ENCODE data around the gene CH25H. TPM values are rescaled to one million over a fixed set of nuclear protein-coding genes. Genes with fewer than 3 reads are reported as not detected.

CH25H gene
- total RNA-seq, 1 experiment from 2014 or later, result 1.0 TPM

- DNase-seq, result no peak
- H3K9me3 ChIP-seq (ENCODE audit: control insufficient read depth, low read depth, low read length), result peaks cover 9% of the 10 kb centered on the region
- no peak overlapping the region for H3K27ac ChIP-seq (ENCODE audit: insufficient read length, low read depth, low read length)
- H3K79me1 ChIP-seq (ENCODE audit: insufficient read depth, low read depth, low read length, poor library complexity, severe bottlenecking), result no peaks in the 10 kb centered on the region
- H3K27me3 ChIP-seq (ENCODE audit: insufficient read depth, low read length), result no peaks in the 10 kb centered on the region
- H4K91ac ChIP-seq (ENCODE audit: insufficient read length, low read depth, low read length), result no peak overlapping the region
- H3K36me3 Mint-ChIP-seq (ENCODE audit: insufficient read depth in 1 of 3, low read depth in 3 of 3), result peaks cover 2 to 25% (median 12%) of the 10 kb centered on the region in 3 experiments; a peak in 6 of 7 replicates
- no peaks in the 10 kb centered on the region; the same call in 1 of the 2 replicates for H3K79me2 ChIP-seq (ENCODE audit: insufficient read depth, low read length)
- H4K8ac ChIP-seq (replicated peaks; ENCODE audit: insufficient read length, low read depth, low read length), result no peak overlapping the region
- H3K4ac ChIP-seq (ENCODE audit: low read depth, low read length), result no peak overlapping the region
- H3K9me3 Mint-ChIP-seq, result peaks cover 27 to 28% of the 10 kb centered on the region in 2 experiments
- WGBS (ENCODE audit: extremely low coverage, insufficient read length, low lambda C conversion rate), result no CpG with 5 or more reads among the region's 2 CpGs
- no peak overlapping the region for H3K23ac ChIP-seq (ENCODE audit: insufficient read length, low read depth, low read length)
- no peak overlapping the region for H3K14ac ChIP-seq (ENCODE audit: insufficient read depth, low read length)
- no peak overlapping the region for H2BK15ac ChIP-seq (ENCODE audit: low read depth, low read length)
- H3K56ac ChIP-seq (ENCODE audit: insufficient read length, low read depth, low read length), result no peak overlapping the region
- H3K4me2 ChIP-seq (ENCODE audit: insufficient read depth, insufficient read length, low read length), result no peak overlapping the region
- peaks cover 9 to 11% of the 10 kb centered on the region in 2 experiments for H3K4me1 Mint-ChIP-seq
- peaks cover 6% of the 10 kb centered on the region for H3K23me2 ChIP-seq (ENCODE audit: insufficient read length, low read depth, low read length, poor library complexity, severe bottlenecking)
- no peak overlapping the region for H4K5ac ChIP-seq (ENCODE audit: insufficient read length, low read depth, low read length)
- H2AFZ ChIP-seq (ENCODE audit: low read length), result no peak overlapping the region
- H3K18ac ChIP-seq (ENCODE audit: insufficient read length, low read depth, low read length), result no peak overlapping the region
- H2BK120ac ChIP-seq (ENCODE audit: low read depth, low read length, poor library complexity, severe bottlenecking), result no peak overlapping the region
- H3K4me1 ChIP-seq (ENCODE audit: insufficient read depth, low read length), result no peaks in the 10 kb centered on the region
- no peak overlapping the region for H2AK5ac ChIP-seq (ENCODE audit: insufficient read length, low read length)
- no peak overlapping the region for H3K9ac ChIP-seq (ENCODE audit: extremely low read depth, insufficient read length, low read length)
- H3K4me3 Mint-ChIP-seq, result no peak overlapping the region
- no peaks in the 10 kb centered on the region for H4K20me1 ChIP-seq (ENCODE audit: control insufficient read depth, insufficient read depth, insufficient read length)
- no peak overlapping the region for H3K27ac Mint-ChIP-seq
- no peak overlapping the region for H2BK12ac ChIP-seq (ENCODE audit: insufficient read length, low read depth, low read length)
- no peak overlapping the region for H3T11ph ChIP-seq (ENCODE audit: low read length)
- H2BK20ac ChIP-seq (ENCODE audit: low read depth, low read length, poor library complexity, severe bottlenecking), result no peak overlapping the region
- peaks cover 6% of the 10 kb centered on the region for H3K27me3 Mint-ChIP-seq (ENCODE audit: low read depth)
- no peak for TF ChIP-seq CTCF (conservative IDR thresholded peaks at IDR 0.05)
- no peak overlapping the region for H2BK5ac ChIP-seq (ENCODE audit: insufficient read length, low read length)
Measured at GRCh38 chr10:89252225-89252585, 45.1 kb upstream of the CH25H start.

All from H9 (cell line).